SKM-1 treated with dmso at 0.1 percent for 144 hours (cell line): ENCODE measurements around the gene ZNF335.
A peak's percentile ranks its signal among the peaks of the same experiment; 100 is the strongest.
"Not testable (repeated sequence)": the region's sequence is repeated elsewhere in the genome, so short reads cannot be mapped to it uniquely, and the experiment has no call there.

Source experiments
- DNase-seq: peaks from one replicate; lab custom pipeline; 2025; ENCODE audit not compliant: unreplicated experiment; lab: John Stamatoyannopoulos, UW

Gene ZNF335

GRCh38 chr20:45971425-45971674, 653 bp downstream of the ZNF335 start:
- DNase-seq = no peak

- DNase-seq = no peak
These were observed 1.2 kb downstream of the ZNF335 start for GRCh38 chr20:45970646-45971424.

- DNase-seq = peak; percentile 51
These were observed 2.0 kb downstream of the ZNF335 start for GRCh38 chr20:45969712-45970634.

GRCh38 chr20:45968801-45969711, 2.9 kb downstream of the ZNF335 start:
- DNase-seq = no peak

- no peak for DNase-seq
These were observed 3.8 kb downstream of the ZNF335 start for GRCh38 chr20:45968081-45968671.

- no peak for DNase-seq
These were observed 4.4 kb downstream of the ZNF335 start for GRCh38 chr20:45967551-45968080.

GRCh38 chr20:45965169-45966002, 6.6 kb downstream of the ZNF335 start:
- DNase-seq = no peak

- no peak for DNase-seq
These were observed 8.0 kb downstream of the ZNF335 start for GRCh38 chr20:45964006-45964400.

- peak; percentile 14 for DNase-seq
These were observed 8.7 kb downstream of the ZNF335 start for GRCh38 chr20:45963059-45964005.

- DNase-seq = no peak
These were observed 9.8 kb downstream of the ZNF335 start for GRCh38 chr20:45962031-45962755.

GRCh38 chr20:45959956-45960630, 11.9 kb downstream of the ZNF335 start:
- DNase-seq = no peak

- DNase-seq = no peak
These were observed 12.9 kb downstream of the ZNF335 start for GRCh38 chr20:45959126-45959525.

- no peak for DNase-seq
These were observed 13.4 kb downstream of the ZNF335 start for GRCh38 chr20:45958593-45958992.

GRCh38 chr20:45957021-45957941, 14.7 kb downstream of the ZNF335 start:
- no peak for DNase-seq

GRCh38 chr20:45956326-45956725, 15.7 kb downstream of the ZNF335 start:
- not testable (repeated sequence) for DNase-seq

GRCh38 chr20:45953672-45954071, 18.3 kb downstream of the ZNF335 start:
- DNase-seq = no peak
